ENCODE measurements around the gene IL17RC.
A peak's percentile ranks its signal among the peaks of the same experiment; 100 is the strongest.
"Not testable (repeated sequence)": the region's sequence is repeated elsewhere in the genome, so short reads cannot be mapped to it uniquely, and the experiment has no call there.

The IL17RC gene

GRCh38 chr3:9917820-9918219, 922 bp downstream of the IL17RC start:
- H3K36me3 ChIP-seq (ENCODE audit: insufficient read depth, low read length): no peaks in the 10 kb centered on the region
- H3K9ac ChIP-seq (ENCODE audit: low read depth, low read length): no peak overlapping the region
- H3K9me3 ChIP-seq (ENCODE audit: control insufficient read depth, insufficient read depth, low read length): no peaks in the 10 kb centered on the region
- peaks cover 5% of the 10 kb centered on the region; the same call in 1 of the 2 replicates for H3K4me1 ChIP-seq (ENCODE audit: insufficient read depth, low read length)

GRCh38 chr3:9918261-9919038, 1.6 kb downstream of the IL17RC start:
- Histone ChIP-seq H3K9me3 (ENCODE audit: control insufficient read depth, insufficient read depth, low read length) (no peaks in the 10 kb centered on the region), H3K4me1 (ENCODE audit: insufficient read depth, low read length) (peaks cover 5% of the 10 kb centered on the region; the same call in 1 of the 2 replicates), H3K9ac (ENCODE audit: low read depth, low read length) (no peak overlapping the region), H3K36me3 (ENCODE audit: insufficient read depth, low read length) (no peaks in the 10 kb centered on the region)

DNA sequence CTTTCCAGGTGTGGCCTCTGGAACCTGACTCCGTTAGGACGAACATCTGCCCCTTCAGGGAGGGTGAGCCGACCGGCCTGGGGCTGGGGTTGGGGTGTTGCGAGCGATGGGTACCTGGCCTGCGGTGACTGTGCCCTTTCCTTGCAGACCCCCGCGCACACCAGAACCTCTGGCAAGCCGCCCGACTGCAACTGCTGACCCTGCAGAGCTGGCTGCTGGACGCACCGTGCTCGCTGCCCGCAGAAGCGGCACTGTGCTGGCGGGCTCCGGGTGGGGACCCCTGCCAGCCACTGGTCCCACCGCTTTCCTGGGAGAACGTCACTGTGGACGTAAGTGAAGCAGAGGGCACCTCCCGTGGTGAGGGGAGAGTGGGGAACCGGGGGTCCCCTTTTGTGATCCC, 11.3 kb downstream of the IL17RC start:
- no peaks in the 10 kb centered on the region for H3K9me3 ChIP-seq (ENCODE audit: control insufficient read depth, insufficient read depth, low read length)
- no peaks in the 10 kb centered on the region for H3K36me3 ChIP-seq (ENCODE audit: insufficient read depth, low read length)
- no peak overlapping the region for H3K9ac ChIP-seq (ENCODE audit: low read depth, low read length)
- H3K4me1 ChIP-seq (ENCODE audit: insufficient read depth, low read length): no peaks in the 10 kb centered on the region

DNA sequence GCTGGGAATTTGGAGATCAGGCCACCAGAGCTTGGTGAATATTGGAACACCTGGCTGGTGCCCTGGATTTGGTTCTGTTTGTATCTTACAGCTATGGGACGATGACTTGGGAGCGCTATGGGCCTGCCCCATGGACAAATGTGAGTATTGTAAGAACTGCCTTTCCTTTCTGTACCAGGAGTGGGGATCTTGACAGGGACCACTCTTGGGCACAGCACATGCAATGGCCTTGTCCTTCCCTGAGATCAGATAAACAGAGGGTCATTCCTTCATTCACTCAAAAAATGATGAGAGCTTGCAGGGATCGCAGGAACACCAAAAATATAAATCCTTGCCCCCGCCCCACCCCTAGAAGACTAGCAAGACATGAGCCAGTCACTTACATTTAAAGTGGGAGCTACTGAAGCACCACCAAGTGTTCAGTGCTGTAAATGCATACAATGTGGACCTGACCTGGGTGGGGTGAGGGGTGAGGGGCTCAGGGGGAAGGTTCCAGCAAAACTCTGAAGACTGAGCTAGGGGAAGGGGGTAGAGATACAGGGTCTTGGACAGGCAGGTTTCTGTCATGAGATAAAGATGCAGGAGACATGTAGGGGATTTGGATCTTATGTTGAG, 14.0 kb downstream of the IL17RC start:
- Histone ChIP-seq H3K9me3 (ENCODE audit: control insufficient read depth, insufficient read depth, low read length) (no peaks in the 10 kb centered on the region), H3K4me1 (ENCODE audit: insufficient read depth, low read length) (no peaks in the 10 kb centered on the region), H3K36me3 (ENCODE audit: insufficient read depth, low read length) (no peaks in the 10 kb centered on the region), H3K9ac (ENCODE audit: low read depth, low read length) (no peak overlapping the region)

GRCh38 chr3:9932535-9932842, 15.6 kb downstream of the IL17RC start:
- Histone ChIP-seq H3K9me3 (ENCODE audit: control insufficient read depth, insufficient read depth, low read length) (no peaks in the 10 kb centered on the region), H3K36me3 (ENCODE audit: insufficient read depth, low read length) (no peaks in the 10 kb centered on the region), H3K9ac (ENCODE audit: low read depth, low read length) (peak overlapping the region; percentile 99), H3K4me1 (ENCODE audit: insufficient read depth, low read length) (no peaks in the 10 kb centered on the region)

DNA sequence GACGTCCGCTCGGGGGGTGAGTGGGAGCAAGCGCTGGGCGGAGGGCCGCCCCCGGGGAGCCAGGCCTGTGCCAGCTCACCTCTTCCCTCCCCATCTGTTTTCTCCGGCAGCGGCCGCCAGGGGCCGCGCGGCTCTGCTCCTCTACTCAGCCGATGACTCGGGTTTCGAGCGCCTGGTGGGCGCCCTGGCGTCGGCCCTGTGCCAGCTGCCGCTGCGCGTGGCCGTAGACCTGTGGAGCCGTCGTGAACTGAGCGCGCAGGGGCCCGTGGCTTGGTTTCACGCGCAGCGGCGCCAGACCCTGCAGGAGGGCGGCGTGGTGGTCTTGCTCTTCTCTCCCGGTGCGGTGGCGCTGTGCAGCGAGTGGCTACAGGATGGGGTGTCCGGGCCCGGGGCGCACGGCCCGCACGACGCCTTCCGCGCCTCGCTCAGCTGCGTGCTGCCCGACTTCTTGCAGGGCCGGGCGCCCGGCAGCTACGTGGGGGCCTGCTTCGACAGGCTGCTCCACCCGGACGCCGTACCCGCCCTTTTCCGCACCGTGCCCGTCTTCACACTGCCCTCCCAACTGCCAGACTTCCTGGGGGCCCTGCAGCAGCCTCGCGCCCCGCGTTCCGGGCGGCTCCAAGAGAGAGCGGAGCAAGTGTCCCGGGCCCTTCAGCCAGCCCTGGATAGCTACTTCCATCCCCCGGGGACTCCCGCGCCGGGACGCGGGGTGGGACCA, 16.1 kb downstream of the IL17RC start:
- H3K9me3 ChIP-seq (ENCODE audit: control insufficient read depth, insufficient read depth, low read length): no peaks in the 10 kb centered on the region
- no peaks in the 10 kb centered on the region for H3K36me3 ChIP-seq (ENCODE audit: insufficient read depth, low read length)
- no peaks in the 10 kb centered on the region for H3K4me1 ChIP-seq (ENCODE audit: insufficient read depth, low read length)
- peak overlapping the region; percentile 99 for H3K9ac ChIP-seq (ENCODE audit: low read depth, low read length)

- H3K9ac ChIP-seq (ENCODE audit: low read depth, low read length): peak within 1 kb of the TSS; percentile 99
Measured at GRCh38 chr3:9933561-9934234, 16.8 kb downstream of the IL17RC start, which contains the start of gene CRELD1. TSS of gene CRELD1 (plus strand) at chr3:9933834. CDS start at chr3:9934439, 605 bp downstream.

DNA sequence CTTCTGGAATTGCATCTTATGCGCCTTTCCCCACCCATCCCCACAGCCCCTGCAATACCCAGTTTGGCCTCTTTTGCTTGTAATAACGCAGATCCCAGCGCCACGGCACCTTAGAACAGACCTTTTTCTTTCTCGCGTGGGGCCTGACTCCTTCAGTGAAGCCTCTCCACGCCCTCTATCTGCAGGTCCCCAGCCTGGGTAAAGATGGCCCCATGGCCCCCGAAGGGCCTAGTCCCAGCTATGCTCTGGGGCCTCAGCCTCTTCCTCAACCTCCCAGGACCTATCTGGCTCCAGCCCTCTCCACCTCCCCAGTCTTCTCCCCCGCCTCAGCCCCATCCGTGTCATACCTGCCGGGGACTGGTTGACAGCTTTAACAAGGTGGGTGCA, 17.3 kb downstream of the IL17RC start:
- no peaks in the 10 kb centered on the region for H3K36me3 ChIP-seq (ENCODE audit: insufficient read depth, low read length)
- H3K4me1 ChIP-seq (ENCODE audit: insufficient read depth, low read length): no peaks in the 10 kb centered on the region

More at GRCh38 chr3:9933561-9934234, 16.8 kb downstream of the IL17RC start, which contains the start of gene CRELD1:
- Histone ChIP-seq H3K4me1 (ENCODE audit: insufficient read depth, low read length) (no peaks in the 10 kb centered on the region), H3K9me3 (ENCODE audit: control insufficient read depth, insufficient read depth, low read length) (no peaks in the 10 kb centered on the region), H3K36me3 (ENCODE audit: insufficient read depth, low read length) (no peaks in the 10 kb centered on the region)

GRCh38 chr3:9934993-9935392, 18.1 kb downstream of the IL17RC start:
- H3K9ac ChIP-seq (ENCODE audit: low read depth, low read length): no peak overlapping the region
- H3K36me3 ChIP-seq (ENCODE audit: insufficient read depth, low read length): no peaks in the 10 kb centered on the region
- no peaks in the 10 kb centered on the region for H3K9me3 ChIP-seq (ENCODE audit: control insufficient read depth, insufficient read depth, low read length)
- H3K4me1 ChIP-seq (ENCODE audit: insufficient read depth, low read length): no peaks in the 10 kb centered on the region

More for the DNA sequence above, 17.3 kb downstream of the IL17RC start:
- peak overlapping the region; percentile 99 for H3K9ac ChIP-seq (ENCODE audit: low read depth, low read length)
- H3K9me3 ChIP-seq (ENCODE audit: control insufficient read depth, insufficient read depth, low read length): no peaks in the 10 kb centered on the region

DNA sequence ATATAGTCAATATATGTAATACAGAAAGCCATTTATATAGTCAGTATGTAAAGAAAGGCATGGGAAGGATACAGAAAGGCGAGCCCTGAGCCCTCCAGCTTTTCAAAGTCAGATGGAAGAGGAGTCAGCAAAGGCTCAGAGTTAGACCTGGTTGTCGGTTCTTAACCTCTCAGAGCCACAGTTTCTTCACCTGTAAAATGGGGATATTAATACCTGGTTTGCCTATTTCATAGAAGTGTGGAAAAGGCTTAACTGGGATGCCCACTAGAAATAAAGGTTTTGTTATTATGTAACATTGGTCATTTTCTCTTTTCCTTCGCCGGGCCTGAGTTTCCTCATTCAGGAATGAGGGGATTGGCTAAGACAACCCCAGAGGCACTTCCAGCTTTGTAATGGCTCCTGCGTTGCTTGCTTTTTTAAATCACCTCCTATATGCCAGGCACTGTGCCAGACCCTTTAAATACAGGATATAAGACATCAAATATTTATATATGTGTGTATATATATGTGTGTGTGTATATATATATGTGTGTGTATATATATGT, 19.1 kb downstream of the IL17RC start:
- Histone ChIP-seq H3K9me3 (ENCODE audit: control insufficient read depth, insufficient read depth, low read length) (no peaks in the 10 kb centered on the region), H3K9ac (ENCODE audit: low read depth, low read length) (no peak overlapping the region), H3K4me1 (ENCODE audit: insufficient read depth, low read length) (no peaks in the 10 kb centered on the region), H3K36me3 (ENCODE audit: insufficient read depth, low read length) (no peaks in the 10 kb centered on the region)

DNA sequence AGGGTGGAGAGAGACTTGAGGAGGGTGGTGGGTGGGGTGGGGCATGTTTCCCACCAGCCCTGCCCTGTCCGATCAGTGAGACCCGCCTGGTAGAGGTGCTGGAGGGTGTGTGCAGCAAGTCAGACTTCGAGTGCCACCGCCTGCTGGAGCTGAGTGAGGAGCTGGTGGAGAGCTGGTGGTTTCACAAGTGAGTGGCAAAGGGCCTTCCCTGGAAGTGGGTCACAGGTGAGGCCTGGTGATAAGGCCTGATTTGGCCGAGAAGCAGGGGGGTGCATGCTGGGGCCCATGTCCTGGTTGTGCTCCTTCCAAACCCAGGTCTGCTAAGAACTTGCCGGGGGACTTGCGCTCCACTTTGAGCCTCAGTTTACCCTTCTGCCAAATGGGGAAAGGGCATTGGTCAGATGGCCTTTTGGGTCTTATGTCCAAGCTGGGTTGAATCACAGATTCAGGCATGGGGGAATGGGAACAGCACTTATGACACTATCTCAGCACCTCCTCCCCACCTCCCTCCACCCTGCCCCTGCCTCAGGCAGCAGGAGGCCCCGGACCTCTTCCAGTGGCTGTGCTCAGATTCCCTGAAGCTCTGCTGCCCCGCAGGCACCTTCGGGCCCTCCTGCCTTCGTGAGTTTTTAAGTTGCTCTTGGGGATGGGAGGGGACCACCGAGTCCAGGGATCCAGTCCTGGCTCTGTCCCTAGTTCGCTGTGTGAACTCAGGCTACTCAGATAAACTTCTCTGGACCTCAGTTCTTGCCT, 20.8 kb downstream of the IL17RC start:
- H3K9ac ChIP-seq (ENCODE audit: low read depth, low read length): no peak overlapping the region
- H3K9me3 ChIP-seq (ENCODE audit: control insufficient read depth, insufficient read depth, low read length): no peaks in the 10 kb centered on the region
- H3K36me3 ChIP-seq (ENCODE audit: insufficient read depth, low read length): no peaks in the 10 kb centered on the region
- no peaks in the 10 kb centered on the region for H3K4me1 ChIP-seq (ENCODE audit: insufficient read depth, low read length)

DNA sequence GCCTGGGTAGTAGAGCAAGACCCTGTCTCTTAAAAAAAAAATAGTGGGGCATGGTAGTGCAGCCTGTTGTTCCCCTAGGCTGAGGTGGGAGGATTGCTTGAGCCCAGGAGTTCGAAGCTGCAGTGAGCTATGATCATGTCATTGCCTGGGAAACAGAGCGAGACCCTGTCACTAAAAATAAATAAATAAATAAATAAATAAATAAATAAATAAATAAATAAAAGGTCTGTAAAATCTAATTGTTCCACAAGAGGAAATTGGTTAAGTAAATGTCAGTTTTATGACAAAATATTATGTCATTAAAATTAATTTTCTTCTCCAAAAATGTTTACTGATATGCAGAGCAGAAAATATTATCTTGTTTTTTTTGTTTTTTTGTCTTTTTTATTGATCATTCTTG, 22.1 kb downstream of the IL17RC start:
- Histone ChIP-seq H3K9ac (ENCODE audit: low read depth, low read length) (no peak overlapping the region), H3K4me1 (ENCODE audit: insufficient read depth, low read length) (no peaks in the 10 kb centered on the region), H3K36me3 (ENCODE audit: insufficient read depth, low read length) (no peaks in the 10 kb centered on the region), H3K9me3 (ENCODE audit: control insufficient read depth, insufficient read depth, low read length) (no peaks in the 10 kb centered on the region)

- H3K9me3 ChIP-seq (ENCODE audit: control insufficient read depth, insufficient read depth, low read length); H3K4me1 ChIP-seq (ENCODE audit: insufficient read depth, low read length); H3K36me3 ChIP-seq (ENCODE audit: insufficient read depth, low read length); H3K9ac ChIP-seq (ENCODE audit: low read depth, low read length): not testable (repeated sequence)
Measured at GRCh38 chr3:9939906-9940305, 23.0 kb downstream of the IL17RC start.

GRCh38 chr3:9940746-9941145, 23.8 kb downstream of the IL17RC start:
- Histone ChIP-seq H3K36me3 (ENCODE audit: insufficient read depth, low read length) (no peaks in the 10 kb centered on the region), H3K4me1 (ENCODE audit: insufficient read depth, low read length) (no peaks in the 10 kb centered on the region), H3K9me3 (ENCODE audit: control insufficient read depth, insufficient read depth, low read length) (no peaks in the 10 kb centered on the region), H3K9ac (ENCODE audit: low read depth, low read length) (no peak overlapping the region)
